Peyer's patch (tissue), 4 donors: ENCODE data around the gene BEND5. TPM values are rescaled to one million over a fixed set of nuclear protein-coding genes. Genes with fewer than 3 reads are reported as not detected.

Experiments
- DNase-seq, 3 donors: peaks; one replicate each; pipeline ENCODE4 v3.0.0-alpha.2; 2017 to 2019
- H3K27ac ChIP-seq, 4 donors: fragments of 200-600 bp; sonication (generic); one replicate each; pipeline ENCODE4 v1.5.1; 2016 to 2019
- H3K27me3 ChIP-seq, 2 donors: fragments of 200-600 bp; sonication (generic); one replicate each; pipeline ENCODE4 v1.5.1; 2019
- H3K36me3 ChIP-seq, 3 donors: fragments of 200-600 bp; sonication (generic); one replicate each; pipeline ENCODE4 v1.5.1; 2016 to 2019
- H3K4me1 ChIP-seq, 4 donors: fragments of 200-600 bp; sonication (generic); one replicate each; pipeline ENCODE4 v1.5.1; 2016 to 2019
- H3K4me3 ChIP-seq, 4 donors: fragments of 200-600 bp; sonication (generic); 1 replicate in 3 of 4; 2 replicates in 1 of 4; pipeline ENCODE4 v1.5.1; 2016 to 2019; ENCODE audit warnings: mild to moderate bottlenecking in 1 of 4
- H3K9me3 ChIP-seq, 4 donors: fragments of 200-600 bp; sonication (generic); one replicate each; pipeline ENCODE4 v1.5.1; 2016 to 2019; ENCODE audit warnings: mild to moderate bottlenecking in 1 of 4
- CTCF ChIP-seq, 6 experiments: fragments of 450-650 bp in 4 of 6; fragments of 200-600 bp in 2 of 6; sonication (generic) in 1 of 6; IDR thresholded peaks; one replicate each; pipeline ENCODE4 v1.5.1; 2017 to 2019; ENCODE audit warnings: antibody characterized with exemption in 6 of 6, mild to moderate bottlenecking in 3 of 6, moderate library complexity in 1 of 6
- POLR2A ChIP-seq, 2 donors: fragments of 450-650 bp; IDR thresholded peaks; one replicate each; pipeline ENCODE4 v1.5.1; 2017; ENCODE audit warnings: antibody characterized with exemption in 2 of 2, mild to moderate bottlenecking in 2 of 2, moderate library complexity in 2 of 2
- total RNA-seq, 4 donors: library from RNA; depleted of rRNA; stranded (reverse); fragments of >200 nt; gene quantifications; one replicate each; pipeline ENCODE4 v1.1.0, GENCODE V29; 2016

BEND5 gene
- total RNA-seq, 4 donors from 2014 or later, result 0.95 to 18.2 (median 1.6) TPM; not detected in 1

GRCh38 chr1:48756683-48757316 is 19.9 kb downstream of the BEND5 start:
- Histone ChIP-seq H3K27ac (no peak overlapping the region), H3K9me3 (no peaks in the 10 kb centered on the region), H3K36me3 (peaks cover 0 to 5% (median 0%) of the 10 kb centered on the region in 3 donors)

GRCh38 chr1:48753293-48753692 is 23.4 kb downstream of the BEND5 start:
- H3K9me3 ChIP-seq, result no peaks in the 10 kb centered on the region
- no peaks in the 10 kb centered on the region for H3K4me1 ChIP-seq
- no peak for DNase-seq
- no peak for TF ChIP-seq POLR2A (IDR thresholded peaks at IDR 0.05)
- no peak for TF ChIP-seq CTCF (IDR thresholded peaks at IDR 0.05)
- H3K27me3 ChIP-seq, result no peaks in the 10 kb centered on the region
- H3K27ac ChIP-seq, result no peak overlapping the region
- H3K36me3 ChIP-seq, result no peaks in the 10 kb centered on the region
- no peak overlapping the region for H3K4me3 ChIP-seq

More at GRCh38 chr1:48756683-48757316, 19.9 kb downstream of the BEND5 start:
- Histone ChIP-seq H3K4me1 (no peaks in the 10 kb centered on the region), H3K27me3 (no peaks in the 10 kb centered on the region), H3K4me3 (no peak overlapping the region)
- DNase-seq, result no peak
- no peak for TF ChIP-seq POLR2A (IDR thresholded peaks at IDR 0.05)
- TF ChIP-seq CTCF (IDR thresholded peaks at IDR 0.05), result no peak

- Histone ChIP-seq H3K36me3 (no peaks in the 10 kb centered on the region), H3K27me3 (no peaks in the 10 kb centered on the region), H3K4me3 (no peak overlapping the region), H3K4me1 (no peaks in the 10 kb centered on the region), H3K27ac (peak overlapping the region in 1 of 4 donors; percentile 33), H3K9me3 (no peaks in the 10 kb centered on the region)
- DNase-seq, result peak in 2 of 3 donors; percentile 47 to 69
- TF ChIP-seq CTCF (IDR thresholded peaks at IDR 0.05) (peak in 2 of 6 experiments; percentile 26 to 35), POLR2A (IDR thresholded peaks at IDR 0.05) (no peak)
Observed at GRCh38 chr1:48750109-48750508, 26.6 kb downstream of the BEND5 start.

- Histone ChIP-seq H3K27me3 (no peaks in the 10 kb centered on the region), H3K36me3 (no peaks in the 10 kb centered on the region), H3K4me1 (no peaks in the 10 kb centered on the region), H3K27ac (no peak overlapping the region), H3K4me3 (no peak overlapping the region), H3K9me3 (no peaks in the 10 kb centered on the region)
- DNase-seq, result no peak
- no peak for TF ChIP-seq POLR2A (IDR thresholded peaks at IDR 0.05)
- no peak for TF ChIP-seq CTCF (IDR thresholded peaks at IDR 0.05)
Observed at GRCh38 chr1:48749068-48749467, 27.6 kb downstream of the BEND5 start.

- Histone ChIP-seq H3K36me3 (no peaks in the 10 kb centered on the region), H3K27me3 (no peaks in the 10 kb centered on the region), H3K9me3 (no peaks in the 10 kb centered on the region), H3K4me1 (no peaks in the 10 kb centered on the region), H3K27ac (no peak overlapping the region), H3K4me3 (no peak overlapping the region)
- no peak for DNase-seq
- no peak for TF ChIP-seq CTCF (IDR thresholded peaks at IDR 0.05)
- no peak for TF ChIP-seq POLR2A (IDR thresholded peaks at IDR 0.05)
Observed at GRCh38 chr1:48746906-48747305, 29.8 kb downstream of the BEND5 start.
